WI38 (cell line): ENCODE measurements around the gene DNMT3B.
"Not testable (repeated sequence)": the region's sequence is repeated elsewhere in the genome, so short reads cannot be mapped to it uniquely, and the experiment has no call there.

ENCODE experiments used
- H3K4me3 ChIP-seq: 2 replicates; pipeline ENCODE4 v1.5.1; 2011; ENCODE audit warnings: low read depth, mild to moderate bottlenecking, control low read depth, low read length
- CTCF ChIP-seq: IDR thresholded peaks from 2 replicates; pipeline ENCODE4 v1.5.1; 2012; ENCODE audit warnings: low read depth, mild to moderate bottlenecking, control low read depth, low read length

The DNMT3B gene

DNA sequence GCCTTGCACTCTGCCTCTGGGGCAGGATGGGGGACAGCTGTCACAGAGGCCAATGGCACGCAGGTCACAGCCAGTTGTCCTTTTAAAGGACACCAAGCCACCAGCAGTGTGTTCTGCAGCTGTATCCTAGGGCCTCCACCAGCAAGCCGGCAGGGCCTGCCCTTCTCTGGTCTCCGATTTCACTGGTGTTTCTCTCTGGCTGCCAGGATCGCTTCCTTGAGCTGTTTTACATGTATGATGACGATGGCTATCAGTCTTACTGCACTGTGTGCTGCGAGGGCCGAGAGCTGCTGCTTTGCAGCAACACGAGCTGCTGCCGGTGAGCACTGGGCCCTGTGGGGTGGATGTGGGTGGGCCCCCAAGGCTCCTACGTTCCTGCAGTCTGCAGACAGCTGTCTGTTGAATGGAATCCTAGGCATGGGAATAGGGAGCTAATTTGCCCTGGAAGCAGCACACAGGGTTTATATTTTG, 34.8 kb downstream of the DNMT3B start:
- TF ChIP-seq CTCF = no peak
- no peak overlapping the region for H3K4me3 ChIP-seq

DNA sequence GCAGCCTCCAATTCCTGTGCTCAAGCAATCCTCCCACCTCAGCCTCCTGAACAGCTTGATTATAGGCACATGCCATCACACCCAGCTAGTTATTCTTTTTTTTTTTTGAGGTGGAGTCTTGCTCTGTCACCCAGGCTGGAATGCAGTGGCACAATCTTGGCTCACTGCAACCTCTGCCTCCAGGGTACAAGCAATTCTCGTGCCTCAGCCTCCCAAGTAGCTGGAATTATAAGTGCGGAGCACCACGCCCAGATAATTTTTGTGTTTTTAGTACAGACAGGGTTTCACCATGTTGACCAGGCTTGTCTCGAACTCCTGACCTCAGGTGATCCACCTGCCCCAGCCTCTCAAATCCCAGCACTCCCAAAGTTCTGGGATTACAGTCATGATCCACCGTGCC, 35.4 kb downstream of the DNMT3B start:
- H3K4me3 ChIP-seq = not testable (repeated sequence)

DNA sequence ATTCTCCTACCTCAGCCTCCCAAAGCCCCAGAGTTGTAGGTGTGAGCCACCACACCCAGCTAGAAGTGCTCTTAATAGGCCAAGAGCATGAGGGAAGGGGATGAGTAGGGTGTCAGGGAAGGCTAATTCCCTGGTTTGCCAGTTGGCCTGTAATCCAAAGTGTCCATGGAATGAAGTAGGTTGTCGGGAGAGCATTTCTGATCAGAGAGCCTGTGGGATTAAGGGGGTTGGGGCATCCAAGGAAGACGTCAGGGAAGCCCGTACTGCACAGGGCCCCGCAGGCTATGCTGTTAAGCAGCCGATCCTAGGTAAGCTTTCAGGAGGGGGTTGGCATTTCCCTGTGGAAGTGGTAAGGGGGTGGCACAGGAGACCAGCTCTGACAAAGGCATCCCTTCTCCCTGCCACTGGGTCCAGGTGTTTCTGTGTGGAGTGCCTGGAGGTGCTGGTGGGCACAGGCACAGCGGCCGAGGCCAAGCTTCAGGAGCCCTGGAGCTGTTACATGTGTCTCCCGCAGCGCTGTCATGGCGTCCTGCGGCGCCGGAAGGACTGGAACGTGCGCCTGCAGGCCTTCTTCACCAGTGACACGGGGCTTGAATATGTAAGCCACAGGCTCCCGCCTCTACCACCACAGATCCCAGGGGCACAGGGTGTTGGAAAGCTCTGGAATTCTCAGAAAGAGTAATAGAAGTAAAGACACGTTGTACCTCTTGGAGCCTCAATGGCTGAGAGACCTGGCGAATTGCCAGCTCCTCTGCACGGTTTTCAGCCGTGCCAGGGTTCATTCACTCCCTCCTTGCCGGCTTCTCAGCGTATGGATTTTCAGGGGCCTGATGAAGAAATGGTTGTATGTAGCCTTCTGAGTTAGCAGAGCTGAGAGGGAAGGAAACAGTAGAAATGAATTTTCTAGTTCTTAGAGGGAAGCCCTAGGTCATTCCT, 36.1 kb downstream of the DNMT3B start:
- TF ChIP-seq CTCF = no peak
- H3K4me3 ChIP-seq = no peak overlapping the region

DNA sequence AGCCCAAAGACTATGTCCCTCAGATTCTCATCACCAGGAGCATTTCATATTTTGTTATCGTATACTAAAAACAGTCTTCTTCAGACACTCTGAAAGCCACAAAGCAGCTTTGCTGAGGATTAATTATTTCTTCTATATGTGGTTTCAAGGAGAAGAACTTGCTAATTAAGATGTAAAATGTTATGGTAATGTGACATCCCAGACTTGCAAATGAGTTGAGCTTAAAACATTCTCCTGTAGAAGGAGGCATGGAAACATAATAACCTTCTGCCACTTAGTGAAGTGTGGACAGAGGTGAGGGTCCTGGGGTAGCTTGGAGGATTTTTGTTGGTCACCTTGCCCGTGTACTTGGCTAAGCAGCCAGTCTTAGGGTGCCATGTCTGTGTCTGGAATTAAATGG, 40.9 kb downstream of the DNMT3B start:
- TF ChIP-seq CTCF = no peak
- no peak overlapping the region for H3K4me3 ChIP-seq

DNA sequence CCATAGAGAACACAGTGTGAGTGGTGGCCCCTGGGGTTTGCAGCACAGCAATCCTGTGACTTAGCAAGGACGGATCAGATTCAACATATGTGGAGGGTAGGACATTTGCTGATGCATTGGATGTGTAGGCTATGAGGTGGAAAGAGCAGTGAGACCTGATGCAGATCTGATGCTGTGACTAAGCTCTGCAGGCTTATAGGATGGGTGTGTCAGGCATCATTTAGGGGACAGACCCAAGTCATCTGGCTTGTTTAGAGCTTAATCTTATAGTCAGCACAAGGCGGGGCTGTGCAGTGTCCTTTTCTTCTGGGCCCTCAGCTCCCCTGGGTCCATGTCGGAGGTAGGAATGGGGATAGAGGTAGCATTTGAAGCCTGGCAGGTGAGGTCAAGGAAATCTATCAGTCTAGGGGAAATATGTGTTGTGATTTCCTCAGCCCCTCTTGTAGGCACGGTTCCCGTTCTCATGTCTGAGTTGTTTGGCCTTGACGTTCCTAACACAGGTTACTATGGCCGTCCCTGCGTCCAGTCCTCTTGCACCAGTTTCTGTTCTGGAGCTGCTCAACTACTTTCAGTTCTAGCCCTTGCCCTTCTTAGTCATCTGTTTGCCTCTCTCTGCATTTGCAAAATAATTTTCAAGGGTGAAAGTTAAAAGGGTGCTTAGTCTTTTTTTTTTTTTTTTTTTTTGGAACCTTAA, 42.0 kb downstream of the DNMT3B start:
- no peak for TF ChIP-seq CTCF

GRCh38 chr20:32804817-32805216, 42.6 kb downstream of the DNMT3B start:
- H3K4me3 ChIP-seq = no peak overlapping the region
- TF ChIP-seq CTCF = no peak

More for the DNA sequence above, 42.0 kb downstream of the DNMT3B start:
- H3K4me3 ChIP-seq = no peak overlapping the region

DNA sequence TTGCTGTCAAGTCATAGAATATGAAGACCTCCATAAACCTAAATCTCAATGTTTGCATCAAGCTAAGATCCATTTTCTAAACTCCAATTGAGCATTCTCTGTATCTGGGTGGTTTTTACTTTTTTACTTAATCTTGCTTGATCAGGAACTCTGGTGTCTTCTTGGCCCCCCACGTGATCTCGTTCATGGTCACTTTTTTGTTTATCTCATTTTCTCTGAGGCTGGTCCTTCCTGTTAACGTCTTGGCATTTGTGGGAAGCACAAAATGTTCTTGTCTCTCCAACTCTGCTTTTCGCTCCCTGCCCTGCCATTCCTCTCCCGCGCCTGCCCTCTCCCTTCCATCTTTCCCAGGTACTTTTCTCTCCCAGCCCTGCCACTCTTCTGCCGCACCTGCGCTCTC, 43.5 kb downstream of the DNMT3B start:
- no peak for TF ChIP-seq CTCF
- no peak overlapping the region for H3K4me3 ChIP-seq
